SK-N-SH treated with all-trans-retinoic acid at 6 μM for 48 hours (cell line): ENCODE data around the gene P2RY6.

Experiments used
- ARNTL ChIP-seq: fragments of 450-650 bp; formaldehyde crosslinking; IDR thresholded peaks from 2 replicates; pipeline ENCODE4 v1.5.0; 2020; ENCODE audit warnings: low read depth, mild to moderate bottlenecking, moderate library complexity, borderline replicate concordance
- BACH2 ChIP-seq: fragments of 250-450 bp; sonication (Bioruptor Pico); IDR thresholded peaks from 2 replicates; pipeline ENCODE4 v1.9.0; 2021; ENCODE audit warnings: mild to moderate bottlenecking, borderline replicate concordance
- ESRRG ChIP-seq: fragments of 250-450 bp; sonication (Bioruptor Pico); IDR thresholded peaks from 2 replicates; pipeline ENCODE4 v1.6.1; 2021; ENCODE audit warnings: mild to moderate bottlenecking
- GLIS3 ChIP-seq: fragments of 250-450 bp; sonication (Bioruptor Pico); IDR thresholded peaks from 2 replicates; pipeline ENCODE4 v1.5.0; 2020; ENCODE audit warnings: mild to moderate bottlenecking, moderate library complexity
- ISL1 ChIP-seq: fragments of 250-450 bp; sonication (Bioruptor Pico); IDR thresholded peaks from 2 replicates; pipeline ENCODE4 v2.1.2; 2022; ENCODE audit warnings: mild to moderate bottlenecking, moderate library complexity
- PPARA ChIP-seq: fragments of 250-450 bp; sonication (Bioruptor Pico); IDR thresholded peaks from 2 replicates; pipeline ENCODE4 v1.5.0; 2020; ENCODE audit warnings: mild to moderate bottlenecking, borderline replicate concordance
- RARB ChIP-seq: fragments of 250-450 bp; sonication (Bioruptor Pico); IDR thresholded peaks from 2 replicates; pipeline ENCODE4 v1.8.0; 2021; ENCODE audit warnings: mild to moderate bottlenecking, moderate library complexity
- TCF4 ChIP-seq: fragments of 250-450 bp; sonication (Bioruptor Pico); IDR thresholded peaks from 2 replicates; pipeline ENCODE4 v1.8.0; 2021; ENCODE audit warnings: mild to moderate bottlenecking, moderate library complexity, borderline replicate concordance
- ZNF565 ChIP-seq: fragments of 450-650 bp; formaldehyde crosslinking; conservative IDR thresholded peaks from 2 replicates; pipeline ENCODE4 v1.5.0; 2020; ENCODE audit warnings: low read depth, mild to moderate bottlenecking, moderate library complexity
- ZNF70 ChIP-seq: fragments of 450-650 bp; formaldehyde crosslinking; IDR thresholded peaks from 2 replicates; pipeline ENCODE4 v1.5.0; 2020; ENCODE audit warnings: mild to moderate bottlenecking, moderate library complexity
- ZNF8 ChIP-seq: fragments of 450-650 bp; formaldehyde crosslinking; IDR thresholded peaks from 2 replicates; pipeline ENCODE4 v1.5.0; 2020; ENCODE audit warnings: mild to moderate bottlenecking, moderate library complexity
- TF ChIP-seq, protein P1 (sequence below): fragments of 250-450 bp; sonication (Bioruptor Pico); IDR thresholded peaks from 2 replicates; pipeline ENCODE4 v1.5.0; 2020; ENCODE audit warnings: mild to moderate bottlenecking, moderate library complexity
- TF ChIP-seq, protein P2 (sequence below): fragments of 250-450 bp; sonication (Bioruptor Pico); IDR thresholded peaks from 2 replicates; pipeline ENCODE4 v1.5.1; 2020; ENCODE audit warnings: low read depth, mild to moderate bottlenecking, moderate library complexity
- TF ChIP-seq, protein P3 (sequence below): fragments of 250-450 bp; sonication (Bioruptor Pico); IDR thresholded peaks from 2 replicates; pipeline ENCODE4 v1.8.0; 2020; ENCODE audit warnings: mild to moderate bottlenecking, moderate library complexity, borderline replicate concordance

DNA sequence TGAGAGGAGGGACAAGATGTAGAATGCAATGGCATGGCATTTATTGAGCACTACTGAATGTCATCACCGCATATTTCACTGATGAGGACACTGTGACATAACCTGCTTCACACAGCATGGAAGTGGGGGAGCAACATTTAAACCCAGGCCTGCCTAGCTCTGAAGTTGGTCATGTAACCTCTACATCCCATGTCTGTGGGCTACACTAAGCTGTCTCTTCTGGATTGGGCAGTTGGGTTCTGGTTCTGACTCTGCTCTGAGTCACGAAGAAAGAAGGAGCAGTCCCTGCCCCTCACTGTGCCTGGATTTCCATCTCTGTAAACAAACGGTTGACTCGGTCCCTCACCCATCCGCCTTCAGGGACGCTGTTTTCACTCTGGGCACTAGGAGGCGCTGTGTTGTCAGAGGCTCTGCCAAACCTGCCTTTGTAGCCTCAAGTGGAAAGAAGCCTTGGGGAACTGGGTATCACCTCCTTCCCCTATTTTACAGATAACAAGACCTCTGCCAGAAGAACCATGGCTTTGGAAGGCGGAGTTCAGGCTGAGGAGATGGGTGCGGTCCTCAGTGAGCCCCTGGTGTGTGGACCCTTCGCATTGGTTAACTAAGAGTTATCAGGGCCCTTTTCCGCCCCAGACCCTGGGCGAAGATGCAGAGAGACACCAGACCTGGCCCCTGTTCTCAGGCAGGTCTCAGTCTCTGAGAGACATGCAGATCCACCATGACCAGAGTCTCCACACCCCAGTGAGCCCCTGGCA, 23.3 kb downstream of the P2RY6 start:
- TF ChIP-seq ZNF565 (CRISPR knock-in tag) = no peak
- no peak for TF ChIP-seq RARB
- no peak for TF ChIP-seq ARNTL
- TF ChIP-seq, protein P1, sequence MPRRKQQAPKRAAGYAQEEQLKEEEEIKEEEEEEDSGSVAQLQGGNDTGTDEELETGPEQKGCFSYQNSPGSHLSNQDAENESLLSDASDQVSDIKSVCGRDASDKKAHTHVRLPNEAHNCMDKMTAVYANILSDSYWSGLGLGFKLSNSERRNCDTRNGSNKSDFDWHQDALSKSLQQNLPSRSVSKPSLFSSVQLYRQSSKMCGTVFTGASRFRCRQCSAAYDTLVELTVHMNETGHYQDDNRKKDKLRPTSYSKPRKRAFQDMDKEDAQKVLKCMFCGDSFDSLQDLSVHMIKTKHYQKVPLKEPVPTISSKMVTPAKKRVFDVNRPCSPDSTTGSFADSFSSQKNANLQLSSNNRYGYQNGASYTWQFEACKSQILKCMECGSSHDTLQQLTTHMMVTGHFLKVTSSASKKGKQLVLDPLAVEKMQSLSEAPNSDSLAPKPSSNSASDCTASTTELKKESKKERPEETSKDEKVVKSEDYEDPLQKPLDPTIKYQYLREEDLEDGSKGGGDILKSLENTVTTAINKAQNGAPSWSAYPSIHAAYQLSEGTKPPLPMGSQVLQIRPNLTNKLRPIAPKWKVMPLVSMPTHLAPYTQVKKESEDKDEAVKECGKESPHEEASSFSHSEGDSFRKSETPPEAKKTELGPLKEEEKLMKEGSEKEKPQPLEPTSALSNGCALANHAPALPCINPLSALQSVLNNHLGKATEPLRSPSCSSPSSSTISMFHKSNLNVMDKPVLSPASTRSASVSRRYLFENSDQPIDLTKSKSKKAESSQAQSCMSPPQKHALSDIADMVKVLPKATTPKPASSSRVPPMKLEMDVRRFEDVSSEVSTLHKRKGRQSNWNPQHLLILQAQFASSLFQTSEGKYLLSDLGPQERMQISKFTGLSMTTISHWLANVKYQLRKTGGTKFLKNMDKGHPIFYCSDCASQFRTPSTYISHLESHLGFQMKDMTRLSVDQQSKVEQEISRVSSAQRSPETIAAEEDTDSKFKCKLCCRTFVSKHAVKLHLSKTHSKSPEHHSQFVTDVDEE (CRISPR knock-in tag) = no peak
- TF ChIP-seq ZNF70 (CRISPR knock-in tag) = peak; percentile 92
- TF ChIP-seq TCF4 (CRISPR knock-in tag) = no peak
- no peak for TF ChIP-seq PPARA
- no peak for TF ChIP-seq ZNF8
- TF ChIP-seq, protein P2, sequence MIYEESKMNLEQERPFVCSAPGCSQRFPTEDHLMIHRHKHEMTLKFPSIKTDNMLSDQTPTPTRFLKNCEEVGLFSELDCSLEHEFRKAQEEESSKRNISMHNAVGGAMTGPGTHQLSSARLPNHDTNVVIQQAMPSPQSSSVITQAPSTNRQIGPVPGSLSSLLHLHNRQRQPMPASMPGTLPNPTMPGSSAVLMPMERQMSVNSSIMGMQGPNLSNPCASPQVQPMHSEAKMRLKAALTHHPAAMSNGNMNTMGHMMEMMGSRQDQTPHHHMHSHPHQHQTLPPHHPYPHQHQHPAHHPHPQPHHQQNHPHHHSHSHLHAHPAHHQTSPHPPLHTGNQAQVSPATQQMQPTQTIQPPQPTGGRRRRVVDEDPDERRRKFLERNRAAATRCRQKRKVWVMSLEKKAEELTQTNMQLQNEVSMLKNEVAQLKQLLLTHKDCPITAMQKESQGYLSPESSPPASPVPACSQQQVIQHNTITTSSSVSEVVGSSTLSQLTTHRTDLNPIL (CRISPR knock-in tag) = no peak
- TF ChIP-seq, protein P3, sequence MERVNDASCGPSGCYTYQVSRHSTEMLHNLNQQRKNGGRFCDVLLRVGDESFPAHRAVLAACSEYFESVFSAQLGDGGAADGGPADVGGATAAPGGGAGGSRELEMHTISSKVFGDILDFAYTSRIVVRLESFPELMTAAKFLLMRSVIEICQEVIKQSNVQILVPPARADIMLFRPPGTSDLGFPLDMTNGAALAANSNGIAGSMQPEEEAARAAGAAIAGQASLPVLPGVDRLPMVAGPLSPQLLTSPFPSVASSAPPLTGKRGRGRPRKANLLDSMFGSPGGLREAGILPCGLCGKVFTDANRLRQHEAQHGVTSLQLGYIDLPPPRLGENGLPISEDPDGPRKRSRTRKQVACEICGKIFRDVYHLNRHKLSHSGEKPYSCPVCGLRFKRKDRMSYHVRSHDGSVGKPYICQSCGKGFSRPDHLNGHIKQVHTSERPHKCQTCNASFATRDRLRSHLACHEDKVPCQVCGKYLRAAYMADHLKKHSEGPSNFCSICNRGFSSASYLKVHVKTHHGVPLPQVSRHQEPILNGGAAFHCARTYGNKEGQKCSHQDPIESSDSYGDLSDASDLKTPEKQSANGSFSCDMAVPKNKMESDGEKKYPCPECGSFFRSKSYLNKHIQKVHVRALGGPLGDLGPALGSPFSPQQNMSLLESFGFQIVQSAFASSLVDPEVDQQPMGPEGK (CRISPR knock-in tag) = no peak
- TF ChIP-seq ESRRG (CRISPR knock-in tag) = no peak
- TF ChIP-seq BACH2 (CRISPR knock-in tag) = no peak
- no peak for TF ChIP-seq GLIS3
- TF ChIP-seq ISL1 (CRISPR knock-in tag) = no peak
